HG02623 (cell line): ENCODE data around the gene THSD8.

Experiments
- ATAC-seq: cut with Tn5 transposase; IDR thresholded peaks from one replicate; pipeline ENCODE4 v1.9.1; 2021; ENCODE audit warnings: moderate library complexity; ENCODE audit not compliant: unreplicated experiment

The THSD8 gene

DNA sequence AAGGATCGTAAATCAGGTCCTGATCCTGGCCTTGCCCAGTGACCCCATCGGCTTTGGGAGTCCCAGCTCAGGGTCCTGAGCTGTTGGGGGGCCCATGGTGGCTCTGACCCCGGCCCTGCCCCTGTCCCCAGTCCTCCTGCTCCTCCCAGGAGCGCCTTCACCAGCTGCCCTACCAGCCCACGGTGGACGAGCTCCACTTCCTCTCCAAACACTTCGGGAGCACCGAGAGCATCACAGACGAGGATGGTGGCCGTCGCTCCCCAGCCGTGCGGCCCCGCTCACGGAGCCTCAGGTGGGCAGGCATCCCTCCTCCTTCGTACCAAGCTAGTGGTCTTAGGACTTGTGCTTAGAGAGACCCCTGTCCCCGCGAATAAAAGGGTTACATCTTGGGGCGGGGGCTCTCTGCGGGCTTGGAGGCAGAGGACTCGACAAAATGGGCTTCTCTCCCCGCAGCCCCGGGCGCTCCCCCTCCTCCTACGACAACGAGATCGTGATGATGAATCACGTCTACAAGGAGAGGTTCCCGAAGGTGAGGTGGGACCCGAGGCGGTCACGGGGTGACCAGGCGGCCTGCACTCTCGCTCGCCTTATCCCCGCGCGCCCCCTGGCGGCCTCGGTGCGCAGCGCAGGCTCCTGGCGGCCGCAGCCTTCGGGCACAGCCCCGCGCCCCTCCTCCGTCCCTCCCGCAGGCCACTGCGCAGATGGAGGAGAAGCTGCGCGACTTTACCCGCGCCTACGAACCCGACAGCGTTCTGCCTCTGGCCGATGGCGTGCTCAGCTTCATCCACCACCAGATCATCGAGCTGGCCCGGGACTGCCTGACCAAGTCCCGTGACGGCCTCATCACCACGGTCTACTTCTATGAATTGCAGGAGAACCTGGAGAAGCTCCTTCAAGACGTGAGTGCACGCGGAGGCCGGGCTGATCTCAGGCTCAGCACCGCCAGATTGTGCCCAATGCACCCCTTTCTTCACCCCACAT lies 45.6 kb downstream of the THSD8 start:
- ATAC-seq, result no peak
